COR-L47 (cell line): ENCODE data around the gene XAGE2.
"Not testable (repeated sequence)": the region's sequence is repeated elsewhere in the genome, so short reads cannot be mapped to it uniquely, and the experiment has no call there.

Source experiments
- DNase-seq: peaks from one replicate; lab custom pipeline; 2025; lab: John Stamatoyannopoulos, UW

Gene XAGE2

DNA sequence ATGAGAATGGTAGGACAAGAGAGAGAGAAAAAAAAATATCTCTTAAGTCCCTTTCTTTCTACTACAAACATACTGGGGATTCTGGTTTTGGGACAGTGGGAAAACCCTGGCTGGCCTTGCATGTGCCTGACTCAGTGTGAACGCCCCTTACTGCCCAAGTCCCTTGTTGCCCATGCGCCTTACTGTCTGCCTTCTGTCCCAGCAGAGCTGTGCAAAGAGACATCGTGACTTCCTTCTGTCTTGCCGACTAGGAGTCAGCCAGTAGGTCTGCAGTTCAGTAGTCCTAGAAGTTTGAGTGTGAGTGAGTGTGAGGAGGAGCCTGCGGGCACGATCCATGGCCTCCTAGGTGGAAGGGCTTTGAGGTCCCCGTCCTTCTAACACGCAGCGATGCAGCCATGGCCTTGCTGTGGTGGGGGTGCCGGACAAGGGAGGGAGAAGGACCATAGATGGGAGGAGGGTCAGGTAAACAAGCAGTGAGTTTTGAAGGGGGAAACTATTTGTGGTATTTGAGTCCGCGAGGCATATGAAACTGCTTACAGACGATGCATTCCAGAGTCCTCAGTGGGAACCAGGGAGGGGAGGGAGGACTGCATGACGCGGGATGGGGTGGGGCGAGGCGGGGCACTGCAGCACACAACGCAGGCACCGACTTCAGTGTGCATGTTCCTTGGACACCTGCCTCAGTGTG, at the start of gene XAGE2:
XAGE2 (plus strand) TSS at position 654 of the 688 bp plus-strand sequence. CDS start 994 bp downstream, outside the sequence.
- DNase-seq, result no peak

GRCh38 chrX:52337410-52337809, 31.4 kb upstream of the XAGE2 start:
- no peak for DNase-seq

DNA sequence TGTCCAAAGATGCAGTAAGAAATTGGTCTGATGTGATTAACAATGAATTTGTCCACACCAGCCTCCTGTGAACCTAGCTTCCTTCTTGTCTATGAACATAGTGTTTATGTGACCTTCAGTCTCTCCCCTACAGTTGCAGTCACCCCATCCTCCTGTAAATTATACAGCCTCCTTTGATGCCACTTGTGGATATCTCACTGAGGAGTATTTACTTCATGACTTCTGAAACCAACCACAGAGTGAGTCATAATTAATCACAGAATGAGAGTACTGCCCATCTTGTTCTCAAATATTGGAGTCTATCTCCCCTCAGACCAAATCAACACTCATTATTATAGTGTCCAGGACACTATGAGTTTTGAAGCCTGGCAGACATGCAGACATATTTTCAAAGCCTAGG, 27.3 kb upstream of the XAGE2 start:
- no peak for DNase-seq

GRCh38 chrX:52343131-52343530, 25.7 kb upstream of the XAGE2 start:
- not testable (repeated sequence) for DNase-seq

GRCh38 chrX:52345402-52345801, 23.4 kb upstream of the XAGE2 start:
- not testable (repeated sequence) for DNase-seq

- no peak for DNase-seq
Measured at GRCh38 chrX:52346174-52347165, 22.4 kb upstream of the XAGE2 start.

DNA sequence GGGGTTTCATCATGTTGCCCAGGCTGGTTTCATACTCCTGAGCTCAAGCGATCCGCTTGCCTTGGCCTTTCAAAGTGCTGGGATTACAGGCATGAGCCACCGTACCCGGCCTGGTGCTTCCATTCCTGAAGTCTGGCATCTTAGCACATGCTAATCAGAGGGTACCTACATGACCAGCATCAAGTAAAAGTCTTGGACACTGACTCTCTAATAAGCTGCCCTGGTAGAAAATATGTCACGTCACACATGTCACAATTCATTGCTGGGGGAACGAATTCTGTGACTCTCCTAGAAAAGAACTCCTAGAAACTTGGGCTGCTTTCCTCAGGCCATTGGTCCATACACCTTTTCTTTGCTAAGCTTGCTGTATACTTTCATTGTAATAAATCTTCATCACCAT, 19.1 kb upstream of the XAGE2 start:
- DNase-seq, result no peak

- DNase-seq, result no peak
Measured at GRCh38 chrX:52352551-52352950, 16.3 kb upstream of the XAGE2 start.

DNA sequence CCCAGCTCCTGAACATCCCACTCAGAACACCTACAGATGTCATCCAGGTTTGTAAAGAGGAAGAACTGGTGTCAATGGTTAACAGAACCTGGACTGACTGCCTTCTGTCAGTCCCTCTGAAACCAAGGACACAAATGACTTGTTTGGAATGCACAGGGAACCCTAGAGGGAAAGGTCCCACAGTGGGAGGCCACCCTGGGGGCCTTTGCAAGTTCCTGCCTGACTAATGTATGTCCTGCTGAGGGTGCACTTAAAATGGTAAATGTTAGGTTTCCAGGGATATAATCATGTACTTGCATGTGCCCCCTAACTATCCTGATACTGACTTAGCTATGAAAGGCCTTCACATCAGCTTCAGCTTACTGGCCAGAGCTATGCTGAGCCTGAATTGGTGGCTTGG, 15.0 kb upstream of the XAGE2 start:
- no peak for DNase-seq

DNA sequence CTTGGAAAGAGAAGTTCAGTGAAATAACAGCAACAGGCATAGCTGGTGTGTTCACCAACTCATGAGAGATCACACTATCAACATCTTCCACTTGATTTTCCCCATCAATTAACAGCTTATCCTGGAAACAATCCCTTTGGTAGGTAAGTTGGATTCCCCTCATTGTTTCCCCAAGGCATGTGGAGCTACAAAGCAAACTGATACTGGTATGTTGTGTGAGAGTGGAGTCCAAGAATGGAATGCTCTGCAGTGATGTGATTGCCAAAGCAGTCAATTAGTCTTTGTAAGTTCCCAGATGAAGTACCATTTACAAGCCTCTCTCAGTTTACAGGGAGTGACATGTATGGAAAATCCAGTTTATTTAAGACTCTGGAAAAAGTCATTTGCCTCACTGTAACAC, 13.7 kb upstream of the XAGE2 start:
- no peak for DNase-seq

- no peak for DNase-seq
Measured at GRCh38 chrX:52359614-52360232, 9.1 kb upstream of the XAGE2 start.

GRCh38 chrX:52361941-52362340, 6.9 kb upstream of the XAGE2 start:
- no peak for DNase-seq

GRCh38 chrX:52363247-52363883, 5.5 kb upstream of the XAGE2 start:
- no peak for DNase-seq

GRCh38 chrX:52378870-52379269, 10.0 kb downstream of the XAGE2 start:
- no peak for DNase-seq

- DNase-seq, result no peak
Measured at GRCh38 chrX:52380993-52381392, 12.2 kb downstream of the XAGE2 start.

GRCh38 chrX:52410439-52411394, 41.9 kb downstream of the XAGE2 start:
- DNase-seq, result no peak

GRCh38 chrX:52415304-52415703, 46.5 kb downstream of the XAGE2 start:
- DNase-seq, result no peak

DNA sequence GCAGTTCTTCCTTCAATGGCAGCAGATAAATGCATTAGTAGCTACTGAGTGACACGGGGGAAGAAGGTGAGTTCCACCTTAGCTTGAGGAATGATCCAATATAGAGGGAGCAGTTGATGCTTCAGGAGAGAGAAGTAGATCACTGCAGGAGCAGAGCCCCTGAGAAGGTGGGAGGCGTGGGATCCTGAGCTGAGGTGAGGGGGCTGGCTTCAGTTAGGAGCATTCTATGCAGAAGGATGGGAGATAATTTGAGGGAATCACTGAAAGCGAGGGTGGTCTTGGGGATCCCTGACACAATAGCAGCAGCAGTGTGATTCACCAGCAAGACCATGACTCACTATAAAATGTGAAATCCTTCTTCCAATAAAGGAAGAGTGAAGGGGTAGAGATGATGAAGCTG, 48.0 kb downstream of the XAGE2 start:
- no peak for DNase-seq

DNA sequence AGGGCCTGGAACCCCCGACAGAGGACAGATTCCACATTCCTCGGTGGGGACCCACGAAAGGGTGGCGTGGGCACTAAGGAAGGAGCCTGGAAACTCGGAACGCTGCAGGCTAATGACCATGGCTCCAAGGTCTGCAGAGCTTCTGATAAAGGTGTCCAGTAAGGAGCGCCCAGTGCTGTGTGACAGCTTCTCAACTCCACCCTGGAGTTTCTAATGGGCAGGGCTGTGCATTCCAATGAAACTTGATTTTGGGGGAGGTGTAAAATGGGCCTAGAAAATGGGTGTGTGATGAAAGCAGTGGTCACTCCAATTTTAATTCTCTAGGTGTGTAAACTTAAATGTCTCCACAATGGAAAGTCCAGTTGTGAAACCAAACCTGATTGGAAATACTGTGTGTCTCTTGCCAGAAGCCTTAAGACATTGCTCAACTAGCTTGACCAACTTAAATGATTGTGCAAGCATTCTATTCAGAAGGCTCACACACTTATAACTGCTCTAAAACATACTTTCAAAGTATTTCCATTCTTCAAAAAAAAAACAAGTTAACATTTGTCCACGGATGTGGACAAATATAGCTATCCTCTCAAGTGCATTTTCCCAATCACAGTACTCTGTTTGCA, 52.1 kb downstream of the XAGE2 start:
- DNase-seq, result no peak

- DNase-seq, result no peak
Measured at GRCh38 chrX:52422884-52423283, 54.1 kb downstream of the XAGE2 start.

- no peak for DNase-seq
Measured at GRCh38 chrX:52424656-52425055, 55.8 kb downstream of the XAGE2 start.
